ENCODE measurements around the gene TIGD1.

The TIGD1 gene

GRCh38 chr2:232519581-232520438, 30.5 kb downstream of the TIGD1 start, which contains the start of gene PRSS56:
PRSS56 (plus strand) TSS chr2:232520388; CDS start chr2:232520599, 211 bp downstream.
- Histone ChIP-seq H3K9ac (no peak within 1 kb of the TSS), H2AFZ (no peak within 1 kb of the TSS), H3K4me1 (no peaks in the 10 kb centered on the region), H3K27me3 (ENCODE audit: control insufficient read depth, insufficient read depth, low read length) (peaks cover 3% of the 10 kb centered on the region), H3K36me3 (ENCODE audit: control insufficient read depth, insufficient read depth, low read length) (no peaks in the 10 kb centered on the region), H3K79me2 (no peaks in the 10 kb centered on the region), H3K4me2 (ENCODE audit: low read length) (no peak within 1 kb of the TSS), H3K27ac (no peak within 1 kb of the TSS), H3K9me3 (ENCODE audit: control insufficient read depth, low read length) (no peaks in the 10 kb centered on the region), H3K4me3 (ENCODE audit: low read depth, low read length) (no peak within 1 kb of the TSS)
- TF ChIP-seq CTCF (IDR thresholded peaks at IDR 0.05) = no peak

GRCh38 chr2:232518844-232519243, 31.5 kb downstream of the TIGD1 start:
- Histone ChIP-seq H3K4me1 (no peaks in the 10 kb centered on the region), H2AFZ (no peak overlapping the region), H3K36me3 (ENCODE audit: control insufficient read depth, insufficient read depth, low read length) (no peaks in the 10 kb centered on the region), H3K27ac (no peak overlapping the region), H3K9ac (no peak overlapping the region), H3K27me3 (ENCODE audit: control insufficient read depth, insufficient read depth, low read length) (peaks cover 3% of the 10 kb centered on the region), H3K4me3 (ENCODE audit: low read depth, low read length) (no peak overlapping the region), H3K9me3 (ENCODE audit: control insufficient read depth, low read length) (no peaks in the 10 kb centered on the region), H3K79me2 (no peaks in the 10 kb centered on the region), H3K4me2 (ENCODE audit: low read length) (no peak overlapping the region)
- TF ChIP-seq CTCF (IDR thresholded peaks at IDR 0.05) = no peak

GRCh38 chr2:232516551-232516950, 33.8 kb downstream of the TIGD1 start:
- Histone ChIP-seq H3K4me2 (ENCODE audit: low read length) (no peak overlapping the region), H3K36me3 (ENCODE audit: control insufficient read depth, insufficient read depth, low read length) (no peaks in the 10 kb centered on the region), H3K9me3 (ENCODE audit: control insufficient read depth, low read length) (no peaks in the 10 kb centered on the region), H3K9ac (no peak overlapping the region), H3K27ac (no peak overlapping the region), H3K27me3 (ENCODE audit: control insufficient read depth, insufficient read depth, low read length) (no peaks in the 10 kb centered on the region), H3K79me2 (no peaks in the 10 kb centered on the region), H3K4me1 (no peaks in the 10 kb centered on the region), H3K4me3 (ENCODE audit: low read depth, low read length) (no peak overlapping the region), H2AFZ (no peak overlapping the region)
- no peak for TF ChIP-seq CTCF (IDR thresholded peaks at IDR 0.05)

GRCh38 chr2:232515639-232516038, 34.7 kb downstream of the TIGD1 start:
- Histone ChIP-seq H3K27ac (no peak overlapping the region), H3K36me3 (ENCODE audit: control insufficient read depth, insufficient read depth, low read length) (no peaks in the 10 kb centered on the region), H3K4me1 (no peaks in the 10 kb centered on the region), H3K79me2 (no peaks in the 10 kb centered on the region), H3K9ac (no peak overlapping the region), H3K9me3 (ENCODE audit: control insufficient read depth, low read length) (no peaks in the 10 kb centered on the region), H2AFZ (no peak overlapping the region), H3K4me3 (ENCODE audit: low read depth, low read length) (no peak overlapping the region), H3K4me2 (ENCODE audit: low read length) (no peak overlapping the region), H3K27me3 (ENCODE audit: control insufficient read depth, insufficient read depth, low read length) (no peaks in the 10 kb centered on the region)
- TF ChIP-seq CTCF (IDR thresholded peaks at IDR 0.05) = no peak

- Histone ChIP-seq H3K9ac (no peak overlapping the region), H3K27ac (no peak overlapping the region), H3K9me3 (ENCODE audit: control insufficient read depth, low read length) (no peaks in the 10 kb centered on the region), H3K36me3 (ENCODE audit: control insufficient read depth, insufficient read depth, low read length) (no peaks in the 10 kb centered on the region), H3K4me3 (ENCODE audit: low read depth, low read length) (no peak overlapping the region), H2AFZ (no peak overlapping the region), H3K4me1 (no peaks in the 10 kb centered on the region), H3K79me2 (no peaks in the 10 kb centered on the region), H3K27me3 (ENCODE audit: control insufficient read depth, insufficient read depth, low read length) (no peaks in the 10 kb centered on the region), H3K4me2 (ENCODE audit: low read length) (no peak overlapping the region)
- no peak for TF ChIP-seq CTCF (IDR thresholded peaks at IDR 0.05)
These were observed 37.0 kb downstream of the TIGD1 start for GRCh38 chr2:232513353-232513752.
